HT1080 (cell line): Measurements from ENCODE around the gene CHODL. TPM values are rescaled to one million over a fixed set of nuclear protein-coding genes. Genes with fewer than 3 reads are reported as not detected.

Experiments
- DNase-seq: peaks from one replicate; pipeline ENCODE4 v3.0.0-alpha.2; 2015; ENCODE audit warnings: low read depth
- total RNA-seq: library from RNA; depleted of rRNA; stranded (reverse); fragments of >200 nt; shearing (Covaris generic); gene quantifications from 2 replicates; pipeline ENCODE4 v1.2.3, GENCODE V29; 2014; rRNA removed

The CHODL gene
- total RNA-seq, 1 experiment from 2014 or later: not detected

DNA sequence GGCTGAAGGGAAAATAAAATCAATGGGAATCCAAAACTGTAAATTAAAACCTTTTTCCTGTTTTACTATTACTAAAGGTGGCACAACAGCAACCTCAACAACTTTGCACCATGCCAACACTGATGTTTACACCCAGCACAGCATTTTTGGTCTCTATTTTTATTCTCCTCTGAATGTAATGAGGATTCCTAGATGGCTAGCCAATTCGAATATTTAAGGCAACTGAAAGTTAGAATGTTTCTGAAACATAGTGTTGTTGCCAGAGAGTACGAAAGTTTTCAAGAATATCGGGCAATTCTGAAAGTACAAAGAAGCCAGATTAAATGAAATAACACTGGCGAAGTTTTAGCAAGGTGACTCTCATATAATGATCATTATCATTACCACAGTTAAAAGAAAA lies 40.7 kb downstream of the CHODL start:
- no peak for DNase-seq

GRCh38 chr21:18289876-18290275 lies 45.2 kb downstream of the CHODL start:
- DNase-seq: no peak

- no peak for DNase-seq
Observed at GRCh38 chr21:18294100-18294499, 49.5 kb downstream of the CHODL start.

- no peak for DNase-seq
Observed at GRCh38 chr21:18298228-18298627, 53.6 kb downstream of the CHODL start.

Other genes with a start within 250 kb of the CHODL start
- gene TMPRSS15, start 159.0 kb downstream of the CHODL start, total RNA-seq: 0.07 TPM in 1 of 2 replicates, not detected in the other